ENCODE data around the gene HS3ST1.
A peak's percentile ranks its signal among the peaks of the same experiment; 100 is the strongest.

DNA sequence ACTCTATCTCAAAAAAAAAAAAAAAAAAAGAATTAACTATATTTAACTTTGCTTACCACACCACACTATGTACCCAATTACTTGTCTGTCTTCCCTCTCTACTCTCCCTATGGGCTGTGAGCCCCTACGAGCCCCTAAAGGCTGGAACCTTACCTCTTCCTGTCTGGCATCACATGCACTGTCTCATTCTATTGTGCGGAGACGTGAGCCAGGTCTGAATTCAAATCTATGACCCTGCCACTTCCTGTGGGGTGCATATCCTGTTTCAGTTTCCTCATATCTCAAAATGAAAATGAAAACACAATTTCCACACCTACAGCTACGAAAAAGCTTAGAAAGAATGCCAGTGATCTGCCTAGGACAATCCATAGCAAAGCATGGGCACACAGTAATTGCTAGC, 42.9 kb upstream of the HS3ST1 start:
- TF ChIP-seq, protein P1, sequence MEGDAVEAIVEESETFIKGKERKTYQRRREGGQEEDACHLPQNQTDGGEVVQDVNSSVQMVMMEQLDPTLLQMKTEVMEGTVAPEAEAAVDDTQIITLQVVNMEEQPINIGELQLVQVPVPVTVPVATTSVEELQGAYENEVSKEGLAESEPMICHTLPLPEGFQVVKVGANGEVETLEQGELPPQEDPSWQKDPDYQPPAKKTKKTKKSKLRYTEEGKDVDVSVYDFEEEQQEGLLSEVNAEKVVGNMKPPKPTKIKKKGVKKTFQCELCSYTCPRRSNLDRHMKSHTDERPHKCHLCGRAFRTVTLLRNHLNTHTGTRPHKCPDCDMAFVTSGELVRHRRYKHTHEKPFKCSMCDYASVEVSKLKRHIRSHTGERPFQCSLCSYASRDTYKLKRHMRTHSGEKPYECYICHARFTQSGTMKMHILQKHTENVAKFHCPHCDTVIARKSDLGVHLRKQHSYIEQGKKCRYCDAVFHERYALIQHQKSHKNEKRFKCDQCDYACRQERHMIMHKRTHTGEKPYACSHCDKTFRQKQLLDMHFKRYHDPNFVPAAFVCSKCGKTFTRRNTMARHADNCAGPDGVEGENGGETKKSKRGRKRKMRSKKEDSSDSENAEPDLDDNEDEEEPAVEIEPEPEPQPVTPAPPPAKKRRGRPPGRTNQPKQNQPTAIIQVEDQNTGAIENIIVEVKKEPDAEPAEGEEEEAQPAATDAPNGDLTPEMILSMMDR (IDR thresholded peaks at IDR 0.05; ENCODE audit: insufficient read depth, low read length) = no peak
- TF ChIP-seq, protein P2, sequence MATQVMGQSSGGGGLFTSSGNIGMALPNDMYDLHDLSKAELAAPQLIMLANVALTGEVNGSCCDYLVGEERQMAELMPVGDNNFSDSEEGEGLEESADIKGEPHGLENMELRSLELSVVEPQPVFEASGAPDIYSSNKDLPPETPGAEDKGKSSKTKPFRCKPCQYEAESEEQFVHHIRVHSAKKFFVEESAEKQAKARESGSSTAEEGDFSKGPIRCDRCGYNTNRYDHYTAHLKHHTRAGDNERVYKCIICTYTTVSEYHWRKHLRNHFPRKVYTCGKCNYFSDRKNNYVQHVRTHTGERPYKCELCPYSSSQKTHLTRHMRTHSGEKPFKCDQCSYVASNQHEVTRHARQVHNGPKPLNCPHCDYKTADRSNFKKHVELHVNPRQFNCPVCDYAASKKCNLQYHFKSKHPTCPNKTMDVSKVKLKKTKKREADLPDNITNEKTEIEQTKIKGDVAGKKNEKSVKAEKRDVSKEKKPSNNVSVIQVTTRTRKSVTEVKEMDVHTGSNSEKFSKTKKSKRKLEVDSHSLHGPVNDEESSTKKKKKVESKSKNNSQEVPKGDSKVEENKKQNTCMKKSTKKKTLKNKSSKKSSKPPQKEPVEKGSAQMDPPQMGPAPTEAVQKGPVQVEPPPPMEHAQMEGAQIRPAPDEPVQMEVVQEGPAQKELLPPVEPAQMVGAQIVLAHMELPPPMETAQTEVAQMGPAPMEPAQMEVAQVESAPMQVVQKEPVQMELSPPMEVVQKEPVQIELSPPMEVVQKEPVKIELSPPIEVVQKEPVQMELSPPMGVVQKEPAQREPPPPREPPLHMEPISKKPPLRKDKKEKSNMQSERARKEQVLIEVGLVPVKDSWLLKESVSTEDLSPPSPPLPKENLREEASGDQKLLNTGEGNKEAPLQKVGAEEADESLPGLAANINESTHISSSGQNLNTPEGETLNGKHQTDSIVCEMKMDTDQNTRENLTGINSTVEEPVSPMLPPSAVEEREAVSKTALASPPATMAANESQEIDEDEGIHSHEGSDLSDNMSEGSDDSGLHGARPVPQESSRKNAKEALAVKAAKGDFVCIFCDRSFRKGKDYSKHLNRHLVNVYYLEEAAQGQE (IDR thresholded peaks at IDR 0.05; ENCODE audit: insufficient replicate concordance, low read depth) = no peak
- TF ChIP-seq POLR2AphosphoS5 (IDR thresholded peaks at IDR 0.05; ENCODE audit: low read depth) (no peak), GABPA (IDR thresholded peaks at IDR 0.05; ENCODE audit: low read depth) (peak; percentile 31; the same call in 1 of the 2 replicates)

All from HL-60 (cell line).